Activated CD8-positive, alpha-beta memory T cell treated with anti-CD3 and anti-CD28 coated beads, Interleukin-2, amount 50 U/mL, for 1 hour (primary cell): Measurements from ENCODE around the gene NRXN2.
A peak's percentile ranks its signal among the peaks of the same experiment; 100 is the strongest.
"Not testable (repeated sequence)": the region's sequence is repeated elsewhere in the genome, so short reads cannot be mapped to it uniquely, and the experiment has no call there.

Experiments
- DNase-seq: peaks from one replicate; pipeline ENCODE4 v3.0.0-alpha.2; 2020; ENCODE audit errors: extremely low read depth

The NRXN2 gene

GRCh38 chr11:64674774-64675173, 48.2 kb downstream of the NRXN2 start:
- no peak for DNase-seq

GRCh38 chr11:64673279-64673678, 49.7 kb downstream of the NRXN2 start:
- no peak for DNase-seq

- no peak for DNase-seq
These were observed 50.1 kb downstream of the NRXN2 start for GRCh38 chr11:64672875-64673274.

- DNase-seq, result no peak
These were observed 52.0 kb downstream of the NRXN2 start for GRCh38 chr11:64670975-64671374.

- DNase-seq, result no peak
These were observed 55.7 kb downstream of the NRXN2 start for GRCh38 chr11:64667154-64667745.

- DNase-seq, result no peak
These were observed 57.6 kb downstream of the NRXN2 start for GRCh38 chr11:64665411-64665821.

- DNase-seq, result not testable (repeated sequence)
These were observed 58.6 kb downstream of the NRXN2 start for GRCh38 chr11:64664236-64664870.

- DNase-seq, result no peak
These were observed 59.3 kb downstream of the NRXN2 start for GRCh38 chr11:64663656-64664055.

GRCh38 chr11:64661614-64662013, 61.4 kb downstream of the NRXN2 start:
- no peak for DNase-seq

GRCh38 chr11:64661146-64661545, 61.9 kb downstream of the NRXN2 start:
- DNase-seq, result no peak

- no peak for DNase-seq
These were observed 62.3 kb downstream of the NRXN2 start for GRCh38 chr11:64660706-64661105.

GRCh38 chr11:64660205-64660604, 62.8 kb downstream of the NRXN2 start:
- no peak for DNase-seq

GRCh38 chr11:64659417-64660144, 63.4 kb downstream of the NRXN2 start:
- DNase-seq, result no peak

- no peak for DNase-seq
These were observed 64.7 kb downstream of the NRXN2 start for GRCh38 chr11:64658265-64658664.

GRCh38 chr11:64656862-64657261, 66.1 kb downstream of the NRXN2 start:
- DNase-seq, result no peak

GRCh38 chr11:64655941-64656601, 66.9 kb downstream of the NRXN2 start:
- DNase-seq, result no peak

GRCh38 chr11:64654958-64655541, 67.9 kb downstream of the NRXN2 start:
- DNase-seq, result no peak

- DNase-seq, result no peak
These were observed 68.6 kb downstream of the NRXN2 start for GRCh38 chr11:64654439-64654838.

- DNase-seq, result no peak
These were observed 69.5 kb downstream of the NRXN2 start for GRCh38 chr11:64653388-64653973.

- peak; percentile 25 for DNase-seq
These were observed 70.2 kb downstream of the NRXN2 start for GRCh38 chr11:64652586-64653387.

- no peak for DNase-seq
These were observed 72.0 kb downstream of the NRXN2 start for GRCh38 chr11:64650923-64651523.
